Duodenal mucosa (tissue), 2 donors: ENCODE data around the gene OBSL1.

ENCODE experiments used
- H3K27ac ChIP-seq: one replicate; pipeline ENCODE4 v1.7.0; 2013; ENCODE audit warnings: low read depth, low read length
- H3K27me3 ChIP-seq, 2 donors: one replicate each; pipeline ENCODE4 v1.7.0; 2013; ENCODE audit warnings: low read length in 2 of 2, control low read depth in 1 of 2; ENCODE audit not compliant: insufficient read depth in 2 of 2, control insufficient read depth in 1 of 2
- H3K36me3 ChIP-seq, 2 donors: one replicate each; pipeline ENCODE4 v1.7.0; 2013; ENCODE audit warnings: low read length in 2 of 2, control low read depth in 1 of 2; ENCODE audit not compliant: insufficient read depth in 2 of 2, control insufficient read depth in 1 of 2
- H3K4me1 ChIP-seq, 2 donors: one replicate each; pipeline ENCODE4 v1.7.0; 2013; ENCODE audit warnings: low read length in 2 of 2, control low read depth in 1 of 2; ENCODE audit not compliant: insufficient read depth in 2 of 2, control insufficient read depth in 1 of 2
- H3K4me3 ChIP-seq, 2 donors: one replicate each; pipeline ENCODE4 v1.7.0; 2013; ENCODE audit warnings: low read length in 2 of 2, low read depth in 1 of 2
- H3K9ac ChIP-seq, 2 donors: one replicate each; pipeline ENCODE4 v1.7.0; 2013; ENCODE audit warnings: low read length in 2 of 2, low read depth in 1 of 2
- H3K9me3 ChIP-seq, 2 donors: one replicate each; pipeline ENCODE4 v1.7.0; 2013; ENCODE audit warnings: low read length in 2 of 2, control low read depth in 1 of 2; ENCODE audit not compliant: control insufficient read depth in 1 of 2

The OBSL1 gene

GRCh38 chr2:219567131-219567530, 4.2 kb downstream of the OBSL1 start:
- H3K36me3 ChIP-seq: no peaks in the 10 kb centered on the region
- H3K4me1 ChIP-seq: peaks cover 4 to 6% of the 10 kb centered on the region in 2 donors

GRCh38 chr2:219566640-219567039, 4.7 kb downstream of the OBSL1 start:
- Histone ChIP-seq H3K4me3 (no peak overlapping the region), H3K9me3 (no peaks in the 10 kb centered on the region), H3K36me3 (no peaks in the 10 kb centered on the region), H3K27me3 (peaks cover 0 to 3% of the 10 kb centered on the region in 2 donors), H3K9ac (no peak overlapping the region), H3K4me1 (peaks cover 4 to 6% of the 10 kb centered on the region in 2 donors), H3K27ac (no peak overlapping the region)

More at GRCh38 chr2:219567131-219567530, 4.2 kb downstream of the OBSL1 start:
- no peak overlapping the region for H3K4me3 ChIP-seq
- no peaks in the 10 kb centered on the region for H3K9me3 ChIP-seq
- peaks cover 1 to 8% of the 10 kb centered on the region in 2 donors for H3K27me3 ChIP-seq
- no peak overlapping the region for H3K9ac ChIP-seq
- no peak overlapping the region for H3K27ac ChIP-seq

- no peak overlapping the region for H3K27ac ChIP-seq
- no peak overlapping the region for H3K4me3 ChIP-seq
- H3K9me3 ChIP-seq: no peaks in the 10 kb centered on the region
- H3K27me3 ChIP-seq: no peaks in the 10 kb centered on the region
- no peaks in the 10 kb centered on the region for H3K36me3 ChIP-seq
- H3K4me1 ChIP-seq: peaks cover 4 to 6% of the 10 kb centered on the region in 2 donors
- no peak overlapping the region for H3K9ac ChIP-seq
Measured at GRCh38 chr2:219565130-219566080, 5.9 kb downstream of the OBSL1 start.

GRCh38 chr2:219563271-219563928, 7.9 kb downstream of the OBSL1 start:
- Histone ChIP-seq H3K9me3 (no peaks in the 10 kb centered on the region), H3K36me3 (no peaks in the 10 kb centered on the region), H3K4me1 (peaks cover 4 to 6% of the 10 kb centered on the region in 2 donors), H3K4me3 (no peak overlapping the region), H3K27me3 (no peaks in the 10 kb centered on the region), H3K27ac (no peak overlapping the region), H3K9ac (no peak overlapping the region)

GRCh38 chr2:219562049-219563020, 9.0 kb downstream of the OBSL1 start:
- H3K27ac ChIP-seq: no peak overlapping the region
- no peaks in the 10 kb centered on the region for H3K36me3 ChIP-seq
- no peaks in the 10 kb centered on the region for H3K27me3 ChIP-seq
- no peak overlapping the region for H3K9ac ChIP-seq
- no peak overlapping the region for H3K4me3 ChIP-seq
- H3K4me1 ChIP-seq: peaks cover 4 to 6% of the 10 kb centered on the region in 2 donors
- H3K9me3 ChIP-seq: no peaks in the 10 kb centered on the region

- Histone ChIP-seq H3K27me3 (no peaks in the 10 kb centered on the region), H3K4me3 (no peak overlapping the region), H3K9me3 (no peaks in the 10 kb centered on the region), H3K27ac (no peak overlapping the region), H3K9ac (no peak overlapping the region), H3K36me3 (no peaks in the 10 kb centered on the region), H3K4me1 (peaks cover 4 to 6% of the 10 kb centered on the region in 2 donors)
Measured at GRCh38 chr2:219561179-219562048, 9.9 kb downstream of the OBSL1 start.

GRCh38 chr2:219560893-219561178, 10.5 kb downstream of the OBSL1 start:
- H3K9ac ChIP-seq: no peak overlapping the region
- H3K4me1 ChIP-seq: peaks cover 2 to 5% of the 10 kb centered on the region in 2 donors
- no peaks in the 10 kb centered on the region for H3K9me3 ChIP-seq
- no peak overlapping the region for H3K4me3 ChIP-seq
- H3K27ac ChIP-seq: no peak overlapping the region
- no peaks in the 10 kb centered on the region for H3K36me3 ChIP-seq
- H3K27me3 ChIP-seq: no peaks in the 10 kb centered on the region

GRCh38 chr2:219560037-219560892, 11.1 kb downstream of the OBSL1 start:
- no peak overlapping the region for H3K27ac ChIP-seq

More at GRCh38 chr2:219560037-219560892, 11.1 kb downstream of the OBSL1 start:
- no peak overlapping the region for H3K9ac ChIP-seq
- no peaks in the 10 kb centered on the region for H3K4me1 ChIP-seq
- no peaks in the 10 kb centered on the region for H3K36me3 ChIP-seq
- H3K27me3 ChIP-seq: no peaks in the 10 kb centered on the region
- no peaks in the 10 kb centered on the region for H3K9me3 ChIP-seq
- H3K4me3 ChIP-seq: no peak overlapping the region
